GM19438 (cell line): Measurements from ENCODE around the gene CBR4.
"Not testable (repeated sequence)": the region's sequence is repeated elsewhere in the genome, so short reads cannot be mapped to it uniquely, and the experiment has no call there.

Source experiments
- ATAC-seq: cut with Tn5 transposase; IDR thresholded peaks from one replicate; pipeline ENCODE4 v1.9.1; 2021; ENCODE audit warnings: low read depth; ENCODE audit not compliant: unreplicated experiment

The CBR4 gene

DNA sequence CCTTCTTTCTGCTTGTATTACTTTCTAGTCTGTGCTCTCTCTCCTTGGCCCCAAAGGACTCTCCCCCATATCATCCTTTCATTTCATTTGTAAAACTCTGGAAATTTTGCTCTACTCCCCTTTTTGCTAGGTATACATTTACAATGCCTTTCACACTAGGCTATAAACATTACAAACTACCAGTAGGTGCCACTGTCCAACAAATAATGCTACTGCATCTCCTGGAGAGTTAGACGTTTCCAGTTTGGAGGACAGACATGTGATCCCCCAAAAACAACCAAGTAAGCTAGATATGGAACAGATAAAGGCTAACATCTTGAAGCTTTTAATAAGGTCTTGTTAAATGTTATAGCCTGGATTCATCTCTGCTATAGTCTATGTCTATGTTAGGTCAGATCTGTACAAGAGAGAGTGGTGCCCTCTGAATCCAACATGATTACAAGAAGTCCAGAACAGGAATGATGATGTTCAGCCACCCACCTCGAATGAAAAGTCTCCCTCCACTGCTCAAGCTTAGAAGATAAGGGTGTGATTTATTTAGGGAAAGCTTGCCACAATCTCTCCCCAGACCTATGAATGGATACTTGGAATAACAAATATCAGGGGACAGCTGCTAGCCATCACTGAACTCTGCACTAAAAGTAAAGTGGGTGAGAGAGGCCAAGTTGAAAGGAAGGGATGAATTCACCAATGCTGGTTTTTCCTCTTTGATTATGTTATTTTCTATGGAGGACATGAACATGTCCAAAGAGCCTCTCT is 14.3 kb downstream of the CBR4 start:
- ATAC-seq, result no peak

DNA sequence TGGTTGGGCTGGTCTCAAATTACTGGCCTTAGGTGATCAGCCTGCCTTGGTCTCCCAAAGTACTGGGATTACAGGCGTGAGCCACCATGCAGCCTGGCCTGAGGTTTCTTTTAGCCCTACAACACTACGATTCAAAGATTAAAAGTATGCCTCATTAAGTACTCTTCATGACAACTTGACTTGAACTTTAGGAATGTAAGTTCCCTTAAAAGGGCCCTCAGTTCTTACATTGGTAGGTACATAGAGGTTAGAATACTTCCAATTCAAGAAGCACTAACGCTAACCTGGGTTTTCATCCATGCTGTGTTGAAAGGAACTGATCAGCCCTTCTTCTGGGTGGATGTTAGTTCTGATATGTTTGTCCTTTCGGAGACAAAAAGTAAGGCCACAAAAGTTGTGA is 15.1 kb downstream of the CBR4 start:
- no peak for ATAC-seq

DNA sequence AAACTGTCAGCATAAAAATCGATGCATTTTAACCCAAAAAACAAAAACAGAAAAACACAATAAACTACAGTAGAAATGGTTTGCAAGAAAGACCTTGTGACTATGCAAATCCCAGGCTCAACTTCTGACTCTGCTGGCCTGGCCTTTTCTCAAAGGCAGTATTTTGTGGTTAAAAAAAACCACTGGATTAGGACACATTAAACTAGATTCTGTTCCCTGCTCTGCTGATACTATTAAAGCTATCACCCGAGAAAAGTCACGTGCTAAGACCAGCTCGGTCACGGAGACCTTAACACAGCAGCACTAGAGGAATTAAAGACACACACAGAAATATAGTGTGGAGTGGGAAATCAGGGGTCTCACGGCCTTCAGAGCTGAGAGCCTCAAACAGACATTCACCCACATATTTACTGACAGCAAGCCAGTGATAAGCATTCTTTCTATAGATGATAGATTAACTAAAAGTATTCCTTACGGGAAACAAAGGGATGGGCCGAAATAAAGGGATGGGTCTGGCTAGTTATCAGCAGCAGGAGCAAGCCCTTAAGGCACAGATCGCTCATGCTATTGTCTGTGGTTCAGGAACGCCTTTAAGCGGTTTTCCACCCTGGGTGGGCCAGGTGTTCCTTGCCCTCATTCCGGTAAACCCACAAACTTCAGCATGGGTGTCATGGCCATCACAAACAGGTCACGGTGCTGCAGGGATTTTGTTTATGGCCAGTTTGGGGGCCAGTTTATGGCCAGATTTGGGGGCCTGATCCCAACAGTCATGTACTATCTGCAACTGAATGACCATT is 16.1 kb downstream of the CBR4 start:
- no peak for ATAC-seq

DNA sequence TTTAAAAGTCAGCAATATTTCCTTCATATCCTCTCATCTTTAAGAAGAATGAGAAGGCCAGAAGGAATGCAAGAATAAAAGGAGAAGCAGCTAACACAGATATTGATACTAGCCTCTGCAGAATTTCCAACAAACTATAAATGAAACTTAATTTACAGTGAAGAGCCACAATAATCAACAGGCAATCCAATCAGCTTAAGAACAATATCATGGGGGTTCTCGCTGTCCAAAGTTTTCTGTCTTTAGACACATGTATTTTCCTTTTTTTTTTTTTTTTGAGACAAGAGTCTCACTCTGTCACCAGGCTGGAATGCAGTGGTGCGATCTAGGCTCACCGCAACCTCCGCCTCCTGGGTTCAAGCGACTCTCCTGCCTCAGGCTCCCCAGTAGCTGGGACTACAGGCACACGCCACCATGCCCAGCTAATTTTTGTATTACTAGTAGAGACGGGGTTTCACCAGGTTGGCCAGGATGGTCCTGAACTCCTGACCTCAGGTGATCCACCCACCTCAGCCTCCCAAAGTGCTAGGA is 17.0 kb downstream of the CBR4 start:
- ATAC-seq, result not testable (repeated sequence)

DNA sequence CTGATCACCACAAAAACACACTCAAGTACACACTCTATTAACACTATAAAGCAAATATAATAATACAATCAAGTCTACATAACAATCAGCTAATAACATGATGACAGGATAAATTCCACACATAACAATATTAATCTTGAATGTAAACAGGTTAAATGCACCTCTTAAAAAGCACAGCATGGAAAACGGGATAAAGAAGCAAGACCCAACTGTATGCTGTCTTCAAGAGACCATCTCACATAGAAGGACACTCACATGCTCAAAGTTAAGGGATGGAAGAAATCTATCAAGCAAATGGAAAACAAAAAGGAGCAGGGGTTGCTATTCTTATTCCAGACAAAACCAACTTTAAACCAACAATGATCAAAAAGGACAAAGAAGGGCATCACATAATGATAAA is 28.1 kb downstream of the CBR4 start:
- no peak for ATAC-seq

DNA sequence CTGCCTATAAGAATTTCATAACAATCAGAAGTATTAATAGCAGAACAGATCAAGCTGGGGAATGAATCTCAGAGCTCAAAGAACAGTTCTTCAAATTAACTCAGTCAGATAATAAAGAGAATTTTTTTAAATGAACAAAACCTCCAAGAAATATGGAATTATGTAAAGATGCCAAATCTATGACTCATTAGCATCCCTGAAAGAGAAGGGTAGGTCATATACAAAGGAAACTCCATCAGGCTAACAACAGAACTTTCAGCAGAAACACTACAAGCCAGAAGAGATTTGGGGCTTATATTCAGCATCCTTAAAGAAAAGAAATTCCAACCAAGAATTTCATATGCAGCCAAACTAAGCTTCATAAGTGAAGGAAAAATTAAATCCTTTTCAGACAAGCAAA is 28.6 kb downstream of the CBR4 start:
- ATAC-seq, result no peak

DNA sequence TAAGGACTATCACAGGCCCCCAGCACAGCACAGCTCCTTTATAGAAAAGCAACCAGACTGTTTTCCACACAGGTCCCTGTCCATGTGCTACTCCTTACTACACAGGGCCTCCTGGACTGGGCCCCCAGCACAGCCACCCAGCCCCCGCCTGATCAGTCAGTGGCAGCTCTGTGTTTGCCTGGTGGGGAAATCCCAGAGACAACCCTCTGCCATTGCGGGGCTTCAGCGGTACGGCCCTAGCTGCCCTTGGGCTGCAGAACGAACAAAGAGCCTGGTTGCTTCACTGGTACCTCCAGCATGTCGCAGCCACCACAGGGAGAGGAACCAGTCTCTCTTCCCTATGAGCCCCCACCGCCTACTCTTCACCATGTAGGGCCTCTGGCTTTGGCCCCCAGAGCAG is 30.7 kb downstream of the CBR4 start:
- no peak for ATAC-seq

DNA sequence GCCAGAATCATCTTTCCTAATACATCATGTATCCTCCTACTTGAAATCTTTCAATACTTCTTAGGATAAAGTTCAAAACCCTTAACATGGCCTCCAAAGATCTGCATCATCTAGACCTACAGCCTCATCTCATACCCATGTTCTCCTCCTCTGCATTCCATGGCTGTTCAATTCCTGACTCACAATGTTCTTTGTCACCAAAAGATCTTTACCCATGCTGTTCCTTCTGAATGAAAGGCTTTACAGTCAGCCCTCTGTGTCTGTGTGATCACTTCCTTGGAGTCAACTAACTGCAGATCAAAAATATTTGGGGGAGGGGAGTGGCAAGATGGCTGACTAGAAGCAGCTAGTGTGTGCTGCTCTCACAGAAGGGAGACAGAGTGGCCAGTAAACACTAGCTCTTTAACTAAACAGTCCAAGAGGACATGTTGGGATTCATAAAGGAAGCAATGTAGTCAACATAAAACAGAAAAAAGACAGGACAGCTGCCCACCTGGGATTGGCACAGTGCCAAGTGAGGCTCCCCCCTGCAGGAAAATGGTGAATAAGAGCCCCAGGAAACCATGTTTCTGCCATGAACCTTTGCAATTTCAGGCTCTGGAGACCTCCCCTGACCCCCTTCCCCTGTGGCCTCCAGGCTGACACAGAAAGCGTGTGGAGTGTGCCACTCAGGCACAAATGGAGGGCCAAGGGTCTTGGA is 31.9 kb downstream of the CBR4 start:
- ATAC-seq, result no peak

DNA sequence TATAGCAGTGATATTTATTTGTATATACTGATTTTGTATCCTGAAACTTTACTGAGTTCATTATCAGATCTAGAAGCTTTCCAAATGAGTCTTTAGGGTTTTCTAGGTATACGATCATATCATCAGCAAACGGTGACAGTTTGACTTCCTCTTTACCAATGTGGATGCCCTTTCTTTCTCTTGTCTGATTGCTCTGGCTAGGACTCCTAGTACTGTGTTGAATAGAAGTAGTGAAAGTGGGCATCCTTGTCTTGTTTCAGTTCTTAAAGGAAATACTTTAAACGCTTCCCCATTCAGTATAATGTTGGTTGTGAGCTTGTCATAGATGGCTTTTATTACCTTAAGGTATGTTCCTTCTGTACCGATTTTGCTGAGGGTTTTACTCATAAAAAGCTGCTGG is 37.5 kb downstream of the CBR4 start:
- ATAC-seq, result no peak

DNA sequence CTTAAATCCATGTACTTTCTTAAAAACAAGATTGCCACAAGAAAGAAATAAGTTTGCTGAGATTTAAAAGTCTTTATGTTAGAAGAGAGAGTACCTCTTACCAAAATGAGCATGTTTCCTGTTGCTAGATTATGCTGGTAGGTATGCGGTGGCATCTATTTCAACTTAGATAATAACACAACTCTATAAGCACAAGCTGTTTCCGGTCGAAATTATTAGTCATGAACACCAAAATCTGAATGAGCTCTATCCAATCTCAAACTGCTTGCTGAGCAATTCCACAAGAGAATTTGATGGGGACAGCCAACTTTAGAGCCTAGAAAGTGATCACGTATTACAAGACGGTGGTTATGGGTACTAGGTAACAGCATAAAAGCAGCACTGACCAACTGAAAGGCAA is 49.3 kb downstream of the CBR4 start:
- no peak for ATAC-seq

DNA sequence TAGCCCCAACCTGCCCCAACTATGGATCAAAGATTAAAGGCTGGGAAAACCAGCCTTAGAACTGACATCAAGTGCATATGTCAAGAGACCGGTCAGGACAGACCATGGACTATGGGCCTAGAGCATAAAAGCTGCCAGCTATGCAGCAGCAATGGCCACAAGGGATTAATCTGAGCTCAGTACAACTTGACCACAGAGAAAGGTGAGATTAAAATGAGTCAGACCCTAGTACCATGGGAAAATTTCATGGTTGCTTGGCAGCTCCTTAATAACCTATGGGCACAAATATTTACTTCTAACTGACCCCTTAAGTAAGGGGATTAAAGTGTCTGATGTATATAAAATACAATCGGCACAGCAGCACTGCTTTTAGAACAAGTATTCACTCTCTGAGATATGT is 54.4 kb downstream of the CBR4 start:
- ATAC-seq, result no peak

DNA sequence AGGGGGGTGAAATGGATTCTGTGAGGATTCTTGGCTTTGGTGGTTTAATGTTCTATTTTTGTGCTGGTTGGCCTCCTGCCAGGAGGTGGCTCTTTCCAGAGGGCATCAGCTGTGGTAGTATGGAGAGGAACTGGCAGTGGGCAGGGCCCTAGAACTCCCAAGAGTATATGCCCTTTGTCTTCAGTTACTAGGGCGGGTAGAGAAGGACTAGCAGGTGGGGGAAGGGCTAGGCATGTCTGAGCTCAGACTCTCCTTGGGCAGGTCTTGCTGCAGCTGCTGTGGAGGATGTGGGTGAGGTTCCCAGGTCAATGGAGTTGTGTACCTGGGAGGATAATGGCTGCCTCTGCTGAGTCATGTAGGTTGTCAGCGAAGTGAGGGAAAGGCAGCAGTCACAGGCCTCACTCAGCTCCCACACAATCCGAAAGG is 57.2 kb downstream of the CBR4 start:
- not testable (repeated sequence) for ATAC-seq

DNA sequence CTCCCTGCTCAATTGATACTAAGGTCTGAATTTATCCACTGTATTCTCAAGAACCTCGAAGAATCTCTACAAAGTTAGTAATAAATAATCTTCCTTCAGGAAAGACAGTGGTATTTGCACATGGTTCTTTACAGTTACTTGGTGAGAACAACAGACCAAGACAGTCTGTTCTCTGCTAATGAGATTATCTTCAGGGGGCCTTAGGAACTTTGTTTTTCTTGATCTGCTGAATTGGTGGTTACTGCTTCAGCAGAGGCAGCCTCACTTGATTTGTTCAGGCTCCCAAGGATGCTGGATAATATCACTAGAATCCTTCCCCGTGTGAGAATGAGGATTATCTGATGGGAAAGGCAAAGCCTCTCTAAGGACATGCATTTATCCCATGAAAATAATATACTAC is 64.8 kb downstream of the CBR4 start:
- no peak for ATAC-seq

DNA sequence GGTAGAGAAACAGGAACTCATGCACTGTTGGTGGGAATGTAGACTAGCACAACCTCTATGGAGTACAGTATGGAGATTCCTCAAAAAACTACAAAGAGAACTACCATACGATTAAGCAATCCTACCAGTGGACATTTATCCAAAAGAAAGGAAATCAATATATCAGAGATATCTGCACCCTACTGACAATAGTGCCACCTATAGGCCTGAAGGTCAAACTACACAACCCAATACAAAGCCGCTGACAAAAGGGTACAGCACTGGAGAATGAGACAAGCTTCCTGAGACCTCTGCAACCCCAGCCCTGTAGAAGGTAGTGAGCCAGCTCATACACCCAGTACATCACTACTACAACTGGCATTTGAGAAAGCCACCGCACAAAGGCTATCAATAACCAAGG is 67.1 kb downstream of the CBR4 start:
- no peak for ATAC-seq
